Endothelial cell (in vitro differentiated cells): Measurements from ENCODE around the gene MAP1B. TPM values are rescaled to one million over a fixed set of nuclear protein-coding genes. Genes with fewer than 3 reads are reported as not detected.
A peak's percentile ranks its signal among the peaks of the same experiment; 100 is the strongest.

Experiments
- DNase-seq: peaks from one replicate; pipeline ENCODE4 v3.0.0; 2021; ENCODE audit warnings: low spot score
- H3K27ac Mint-ChIP-seq: one replicate; pipeline ENCODE4 v1.8.0; 2021; ENCODE audit warnings: mixed read lengths, inconsistent platforms; ENCODE audit not compliant: unreplicated experiment
- H3K27me3 Mint-ChIP-seq: one replicate; pipeline ENCODE4 v1.8.0; 2021; ENCODE audit warnings: mild to moderate bottlenecking, moderate library complexity, mixed read lengths, inconsistent platforms; ENCODE audit not compliant: unreplicated experiment
- H3K36me3 Mint-ChIP-seq: one replicate; pipeline ENCODE4 v1.8.0; 2021; ENCODE audit warnings: mild to moderate bottlenecking, low read depth, mixed read lengths, inconsistent platforms; ENCODE audit not compliant: unreplicated experiment
- H3K4me1 Mint-ChIP-seq: one replicate; pipeline ENCODE4 v1.8.0; 2021; ENCODE audit warnings: mild to moderate bottlenecking, mixed read lengths, inconsistent platforms; ENCODE audit not compliant: unreplicated experiment
- H3K4me3 Mint-ChIP-seq: one replicate; pipeline ENCODE4 v1.8.0; 2021; ENCODE audit warnings: mild to moderate bottlenecking, mixed read lengths, inconsistent platforms; ENCODE audit not compliant: unreplicated experiment
- H3K9me3 Mint-ChIP-seq: one replicate; pipeline ENCODE4 v1.8.0; 2021; ENCODE audit warnings: mixed read lengths, inconsistent platforms; ENCODE audit not compliant: unreplicated experiment
- CTCF ChIP-seq: fragments of 200-600 bp; sonication (generic); IDR thresholded peaks from one replicate; pipeline ENCODE4 v1.5.0; 2021; ENCODE audit warnings: antibody characterized with exemption; ENCODE audit not compliant: unreplicated experiment
- total RNA-seq: library from RNA; stranded (reverse); fragmentation: NEBNext Ultra II Directional; extraction: Animal tissue kit (Norgen Biotek cat#: 25700); gene quantifications from one replicate; pipeline ENCODE4 v1.2.1, GENCODE V29; 2021; ENCODE audit not compliant: unreplicated experiment

The MAP1B gene
- total RNA-seq, 1 donor from 2014 or later: 251 TPM

GRCh38 chr5:72183101-72183520, 75.8 kb downstream of the MAP1B start:
- no peak for TF ChIP-seq CTCF
- H3K4me3 Mint-ChIP-seq: no peak overlapping the region
- peaks cover 3% of the 10 kb centered on the region for H3K27me3 Mint-ChIP-seq
- H3K27ac Mint-ChIP-seq: no peak overlapping the region
- H3K9me3 Mint-ChIP-seq: no peaks in the 10 kb centered on the region
- no peak for DNase-seq
- peaks cover 27% of the 10 kb centered on the region for H3K36me3 Mint-ChIP-seq
- peaks cover 8% of the 10 kb centered on the region for H3K4me1 Mint-ChIP-seq

- DNase-seq: no peak
- Mint-ChIP-seq H3K36me3 (peaks cover 27% of the 10 kb centered on the region), H3K9me3 (no peaks in the 10 kb centered on the region), H3K4me1 (peaks cover 8% of the 10 kb centered on the region), H3K27ac (no peak overlapping the region), H3K4me3 (no peak overlapping the region), H3K27me3 (peaks cover 3% of the 10 kb centered on the region)
- TF ChIP-seq CTCF: no peak
Observed at GRCh38 chr5:72184408-72184807, 77.1 kb downstream of the MAP1B start.

- Mint-ChIP-seq H3K9me3 (no peaks in the 10 kb centered on the region), H3K4me3 (no peak overlapping the region), H3K4me1 (peaks cover 6% of the 10 kb centered on the region), H3K36me3 (peaks cover 24% of the 10 kb centered on the region), H3K27me3 (peaks cover 2% of the 10 kb centered on the region), H3K27ac (peak overlapping the region; percentile 10)
- DNase-seq: no peak
- no peak for TF ChIP-seq CTCF
Observed at GRCh38 chr5:72185496-72186329, 78.4 kb downstream of the MAP1B start.

GRCh38 chr5:72187388-72188075, 80.3 kb downstream of the MAP1B start:
- Mint-ChIP-seq H3K27me3 (peaks cover 2% of the 10 kb centered on the region), H3K9me3 (no peaks in the 10 kb centered on the region), H3K36me3 (peaks cover 38% of the 10 kb centered on the region), H3K27ac (no peak overlapping the region), H3K4me3 (no peak overlapping the region), H3K4me1 (peaks cover 5% of the 10 kb centered on the region)
- TF ChIP-seq CTCF: no peak
- DNase-seq: no peak

GRCh38 chr5:72188166-72188565, 80.9 kb downstream of the MAP1B start:
- no peak for DNase-seq
- H3K4me1 Mint-ChIP-seq: peaks cover 3% of the 10 kb centered on the region
- H3K27me3 Mint-ChIP-seq: peaks cover 2% of the 10 kb centered on the region
- no peak overlapping the region for H3K4me3 Mint-ChIP-seq
- TF ChIP-seq CTCF: no peak
- H3K9me3 Mint-ChIP-seq: no peaks in the 10 kb centered on the region
- no peak overlapping the region for H3K27ac Mint-ChIP-seq
- H3K36me3 Mint-ChIP-seq: peaks cover 44% of the 10 kb centered on the region
